ENCODE data around the gene CEL.

GRCh38 chr9:133051281-133051900 lies 10.4 kb upstream of the CEL start:
- TF ChIP-seq CREM (CRISPR knock-in tag; IDR thresholded peaks at IDR 0.05): no peak
- TF ChIP-seq CTCF (IDR thresholded peaks at IDR 0.05): no peak
- no peak for TF ChIP-seq FOXK1 (CRISPR knock-in tag; IDR thresholded peaks at IDR 0.05)
- no peak for TF ChIP-seq IRF1 (CRISPR knock-in tag; IDR thresholded peaks at IDR 0.05)
- TF ChIP-seq SP1 (CRISPR knock-in tag; conservative IDR thresholded peaks at IDR 0.05): no peak
- TF ChIP-seq CREB1 (CRISPR knock-in tag; IDR thresholded peaks at IDR 0.05): no peak
- no peak for TF ChIP-seq MAX (CRISPR knock-in tag; IDR thresholded peaks at IDR 0.05)
- TF ChIP-seq NFE2L1 (CRISPR knock-in tag; IDR thresholded peaks at IDR 0.05): no peak
- no peak for TF ChIP-seq RORB (CRISPR knock-in tag; IDR thresholded peaks at IDR 0.05)
- TF ChIP-seq GRHL2 (CRISPR knock-in tag; IDR thresholded peaks at IDR 0.05; ENCODE audit: insufficient replicate concordance, severe bottlenecking): no peak
- no peak for TF ChIP-seq ETV6 (CRISPR knock-in tag; IDR thresholded peaks at IDR 0.05)
- TF ChIP-seq FOXP1 (CRISPR knock-in tag; IDR thresholded peaks at IDR 0.05; ENCODE audit: borderline replicate concordance): no peak
- no peak for TF ChIP-seq ESRRA (CRISPR knock-in tag; IDR thresholded peaks at IDR 0.05; ENCODE audit: borderline replicate concordance)
